Smooth muscle cell of the brain vasculature (primary cell): ENCODE data around the gene CD38.
"Not testable (repeated sequence)": the region's sequence is repeated elsewhere in the genome, so short reads cannot be mapped to it uniquely, and the experiment has no call there.

Experiments
- DNase-seq: peaks from one replicate; pipeline ENCODE4 v3.0.0-alpha.2; 2012; ENCODE audit warnings: low read depth, low spot score

The CD38 gene

GRCh38 chr4:15762460-15762859 lies 15.7 kb upstream of the CD38 start:
- not testable (repeated sequence) for DNase-seq

GRCh38 chr4:15765391-15765790 lies 12.7 kb upstream of the CD38 start:
- DNase-seq: no peak

- no peak for DNase-seq
Observed at GRCh38 chr4:15765910-15766697, 12.0 kb upstream of the CD38 start.

GRCh38 chr4:15766821-15767220 lies 11.3 kb upstream of the CD38 start:
- DNase-seq: no peak

- DNase-seq: no peak
Observed at GRCh38 chr4:15769202-15769601, 8.9 kb upstream of the CD38 start.

- no peak for DNase-seq
Observed at GRCh38 chr4:15771216-15772058, 6.7 kb upstream of the CD38 start.

GRCh38 chr4:15774020-15774420 lies 4.1 kb upstream of the CD38 start:
- DNase-seq: no peak

- DNase-seq: no peak
Observed at GRCh38 chr4:15776871-15777648, 1.1 kb upstream of the CD38 start.

GRCh38 chr4:15777697-15778288 lies 335 bp upstream of the CD38 start:
- no peak for DNase-seq

- DNase-seq: peak; percentile 43
Observed at GRCh38 chr4:15779306-15779705, 1.2 kb downstream of the CD38 start.

- no peak for DNase-seq
Observed at GRCh38 chr4:15779809-15780208, 1.7 kb downstream of the CD38 start.

GRCh38 chr4:15781427-15782095 lies 3.4 kb downstream of the CD38 start:
- no peak for DNase-seq

- DNase-seq: no peak
Observed at GRCh38 chr4:15783676-15784075, 5.5 kb downstream of the CD38 start.

- no peak for DNase-seq
Observed at GRCh38 chr4:15784959-15785634, 7.0 kb downstream of the CD38 start.

- DNase-seq: no peak
Observed at GRCh38 chr4:15786743-15787142, 8.6 kb downstream of the CD38 start.

- DNase-seq: no peak
Observed at GRCh38 chr4:15792974-15793373, 14.8 kb downstream of the CD38 start.

GRCh38 chr4:15793506-15794363 lies 15.6 kb downstream of the CD38 start:
- no peak for DNase-seq

- no peak for DNase-seq
Observed at GRCh38 chr4:15794426-15794825, 16.3 kb downstream of the CD38 start.

- DNase-seq: no peak
Observed at GRCh38 chr4:15794905-15795304, 16.8 kb downstream of the CD38 start.

- no peak for DNase-seq
Observed at GRCh38 chr4:15797320-15797719, 19.2 kb downstream of the CD38 start.
